Ascending aorta (tissue), 2 donors: ENCODE measurements around the gene RGS4. TPM values are rescaled to one million over a fixed set of nuclear protein-coding genes. Genes with fewer than 3 reads are reported as not detected.

ENCODE experiments used
- DNase-seq, 2 donors: peaks; one replicate each; pipeline ENCODE4 v3.0.0-alpha.2; 2019; ENCODE audit warnings: low spot score in 2 of 2
- H3K27ac ChIP-seq, 2 donors: fragments of 200-600 bp; sonication (generic); one replicate each; pipeline ENCODE4 v1.5.1; 2016 to 2017; ENCODE audit warnings: mild to moderate bottlenecking in 1 of 2
- H3K27me3 ChIP-seq: fragments of 200-600 bp; sonication (generic); one replicate; pipeline ENCODE4 v1.5.1; 2017
- H3K36me3 ChIP-seq, 2 donors: fragments of 200-600 bp; sonication (generic); one replicate each; pipeline ENCODE4 v1.5.1; 2016
- H3K4me1 ChIP-seq, 2 donors: fragments of 200-600 bp; sonication (generic); one replicate each; pipeline ENCODE4 v1.5.1; 2016 to 2017; ENCODE audit warnings: mild to moderate bottlenecking in 1 of 2
- H3K4me3 ChIP-seq, 2 donors: fragments of 200-600 bp; sonication (generic); one replicate each; pipeline ENCODE4 v1.5.1; 2016 to 2017; ENCODE audit warnings: mild to moderate bottlenecking in 1 of 2
- H3K9me3 ChIP-seq, 2 donors: fragments of 200-600 bp; sonication (generic); one replicate each; pipeline ENCODE4 v1.5.1; 2016
- intact Hi-C: fragments of 100-400 bp; cut with DNase I; formaldehyde crosslinking; loops from one replicate; pipeline ENCODE4 v1.15.1; 2023
- total RNA-seq: library from RNA; depleted of rRNA; stranded (reverse); fragments of >200 nt; gene quantifications from one replicate; pipeline ENCODE4 v1.1.0, GENCODE V29; 2016
- TF ChIP-seq, protein P1 (sequence below), 3 experiments: fragments of 200-600 bp in 2 of 3; fragments of 450-650 bp in 1 of 3; sonication (generic) in 2 of 3; IDR thresholded peaks; one replicate each; pipeline ENCODE4 v1.5.1; 2016 to 2019; ENCODE audit warnings: antibody characterized with exemption in 3 of 3, mild to moderate bottlenecking in 1 of 3, moderate library complexity in 1 of 3

Gene RGS4
- total RNA-seq, 1 donor from 2014 or later = 57.5 TPM

DNA sequence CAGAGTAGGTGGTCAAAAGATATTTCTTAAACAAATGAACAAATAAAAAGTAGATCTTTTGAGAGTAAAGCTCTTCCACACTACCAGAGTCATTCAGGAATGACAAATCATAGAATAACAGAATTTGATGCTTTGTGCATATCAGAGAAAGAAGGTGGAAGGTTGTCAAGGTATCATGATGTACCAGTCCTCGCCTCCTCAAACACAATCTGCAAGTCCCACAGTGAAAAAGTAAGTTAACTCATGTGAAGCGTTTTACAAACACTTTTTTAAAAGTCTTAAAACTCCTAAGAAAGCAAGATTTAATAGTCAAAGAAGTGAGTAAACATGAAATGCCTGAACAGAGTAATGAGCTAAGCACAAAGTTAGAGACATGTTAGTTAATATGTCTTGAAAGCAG, 2.5 kb upstream of the RGS4 start:
- Histone ChIP-seq H3K27ac (no peak overlapping the region), H3K36me3 (no peaks in the 10 kb centered on the region), H3K4me1 (peaks cover 0 to 4% of the 10 kb centered on the region in 2 donors), H3K27me3 (no peaks in the 10 kb centered on the region), H3K4me3 (no peak overlapping the region), H3K9me3 (no peaks in the 10 kb centered on the region)
- intact Hi-C loops = no loop called here
- no peak for DNase-seq
- TF ChIP-seq, protein P1, sequence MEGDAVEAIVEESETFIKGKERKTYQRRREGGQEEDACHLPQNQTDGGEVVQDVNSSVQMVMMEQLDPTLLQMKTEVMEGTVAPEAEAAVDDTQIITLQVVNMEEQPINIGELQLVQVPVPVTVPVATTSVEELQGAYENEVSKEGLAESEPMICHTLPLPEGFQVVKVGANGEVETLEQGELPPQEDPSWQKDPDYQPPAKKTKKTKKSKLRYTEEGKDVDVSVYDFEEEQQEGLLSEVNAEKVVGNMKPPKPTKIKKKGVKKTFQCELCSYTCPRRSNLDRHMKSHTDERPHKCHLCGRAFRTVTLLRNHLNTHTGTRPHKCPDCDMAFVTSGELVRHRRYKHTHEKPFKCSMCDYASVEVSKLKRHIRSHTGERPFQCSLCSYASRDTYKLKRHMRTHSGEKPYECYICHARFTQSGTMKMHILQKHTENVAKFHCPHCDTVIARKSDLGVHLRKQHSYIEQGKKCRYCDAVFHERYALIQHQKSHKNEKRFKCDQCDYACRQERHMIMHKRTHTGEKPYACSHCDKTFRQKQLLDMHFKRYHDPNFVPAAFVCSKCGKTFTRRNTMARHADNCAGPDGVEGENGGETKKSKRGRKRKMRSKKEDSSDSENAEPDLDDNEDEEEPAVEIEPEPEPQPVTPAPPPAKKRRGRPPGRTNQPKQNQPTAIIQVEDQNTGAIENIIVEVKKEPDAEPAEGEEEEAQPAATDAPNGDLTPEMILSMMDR (IDR thresholded peaks at IDR 0.05) = no peak

GRCh38 chr1:163068716-163069115, 445 bp upstream of the RGS4 start:
- Histone ChIP-seq H3K36me3 (peaks cover 2 to 5% of the 10 kb centered on the region in 2 donors), H3K9me3 (no peaks in the 10 kb centered on the region), H3K4me3 (peak overlapping the region; percentile 44 to 69), H3K27me3 (no peaks in the 10 kb centered on the region), H3K4me1 (peaks cover 0 to 12% of the 10 kb centered on the region in 2 donors), H3K27ac (peak overlapping the region; percentile 27 to 69)
- TF ChIP-seq, protein P1 (IDR thresholded peaks at IDR 0.05) = no peak
- peak in 1 of 2 donors; percentile 66 for DNase-seq
- intact Hi-C loops = loop anchor here (2.0 kb wide), 1 partner anchor 190 kb away; no protein-coding TSS in a partner anchor

DNA sequence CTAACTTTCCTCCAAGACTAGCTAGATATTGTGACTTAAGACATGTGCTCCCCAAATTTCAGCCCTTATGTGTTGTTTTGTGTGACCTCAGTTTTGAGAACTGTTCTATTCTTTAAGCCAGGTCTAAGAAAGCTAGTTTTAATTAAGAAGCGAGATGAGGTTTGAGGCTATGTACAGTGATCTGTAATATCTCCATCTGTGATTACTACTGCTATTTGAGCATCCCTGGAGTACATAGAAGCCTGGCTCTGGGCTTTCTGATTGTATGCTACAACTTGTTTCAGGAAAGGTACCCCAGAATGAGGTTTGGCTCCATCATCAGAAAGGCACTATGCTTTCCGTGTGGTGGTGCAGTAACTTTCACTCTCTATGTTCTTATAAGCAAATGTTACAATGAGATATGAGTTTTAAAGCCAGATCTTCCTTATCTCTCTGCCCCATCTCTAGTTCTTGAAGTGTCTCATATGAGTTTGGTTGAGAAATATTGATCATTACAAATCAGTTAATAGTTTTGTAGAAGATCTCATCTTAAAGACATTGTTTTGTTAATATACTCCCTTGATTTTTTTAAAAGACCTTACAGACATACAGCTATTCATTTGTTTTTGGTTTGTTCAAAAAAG, 605 bp downstream of the RGS4 start:
- Histone ChIP-seq H3K36me3 (peaks cover 10 to 16% of the 10 kb centered on the region in 2 donors), H3K4me1 (peaks cover 0 to 12% of the 10 kb centered on the region in 2 donors), H3K9me3 (no peaks in the 10 kb centered on the region), H3K4me3 (peak overlapping the region; percentile 44 to 69), H3K27me3 (no peaks in the 10 kb centered on the region), H3K27ac (peak overlapping the region; percentile 27 to 69)
- TF ChIP-seq, protein P1 (IDR thresholded peaks at IDR 0.05) = no peak
- intact Hi-C loops = loop anchor here (2.0 kb wide), 3 partner anchors 191 to 251 kb away; partner anchors contain the start of gene NUF2
- no peak for DNase-seq

DNA sequence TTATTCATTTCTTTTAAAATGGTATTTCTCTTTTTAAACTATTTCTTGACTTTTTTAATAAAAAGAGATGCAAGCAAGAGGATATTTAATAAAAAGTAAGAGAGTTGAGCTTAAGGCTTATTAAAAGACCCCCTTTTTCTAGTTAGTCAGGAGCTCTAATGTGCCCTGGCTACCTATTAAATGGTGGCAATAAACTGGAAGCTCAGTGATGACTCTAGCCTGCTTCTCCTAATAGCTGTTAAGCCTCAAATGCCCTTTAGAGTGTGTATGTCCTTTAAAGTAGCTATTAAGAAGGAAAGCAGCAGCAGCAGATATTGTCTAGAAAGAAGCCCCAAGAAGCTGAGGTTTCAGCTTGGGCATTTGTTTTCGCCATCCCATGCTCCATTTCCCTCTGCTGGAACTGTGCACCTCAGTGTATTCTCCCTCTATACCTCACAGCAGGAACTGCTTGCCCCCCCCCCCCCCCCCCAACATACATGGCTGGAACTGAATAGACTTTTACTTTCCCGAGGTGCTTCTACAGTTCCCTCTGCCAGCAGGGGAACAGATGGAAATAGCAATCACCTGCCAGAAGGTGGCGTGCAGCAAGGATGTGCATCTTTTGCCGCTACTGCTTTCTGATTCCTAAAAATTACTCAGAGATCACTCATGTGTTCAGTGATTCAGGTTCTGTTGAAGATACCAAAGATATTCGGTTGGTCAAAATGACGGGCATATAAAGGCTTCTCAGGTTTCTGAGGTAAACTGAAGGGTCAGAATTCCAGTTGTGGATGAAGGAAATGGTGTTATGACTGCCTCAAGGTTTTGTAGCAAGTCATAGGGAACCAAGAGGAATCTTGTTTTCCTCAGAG, 2.5 kb downstream of the RGS4 start:
- H3K27me3 ChIP-seq = no peaks in the 10 kb centered on the region
- no peaks in the 10 kb centered on the region for H3K9me3 ChIP-seq
- intact Hi-C loops = loop anchor here (1.0 to 2.0 kb wide), 3 partner anchors 104 to 249 kb away; partner anchors contain the start of gene NUF2
- peaks cover 11 to 21% of the 10 kb centered on the region in 2 donors for H3K36me3 ChIP-seq
- TF ChIP-seq, protein P1 (IDR thresholded peaks at IDR 0.05) = peak; percentile 49 to 66 (median 65)
- peaks cover 0 to 16% of the 10 kb centered on the region in 2 donors for H3K4me1 ChIP-seq
- H3K27ac ChIP-seq = peak overlapping the region; percentile 54 to 69
- peak; percentile 11 to 86 for DNase-seq
- H3K4me3 ChIP-seq = peak overlapping the region; percentile 44 to 69

GRCh38 chr1:163072658-163073057, 3.5 kb downstream of the RGS4 start:
- Histone ChIP-seq H3K27me3 (no peaks in the 10 kb centered on the region), H3K4me3 (peak overlapping the region in 1 of 2 donors; percentile 69), H3K36me3 (peaks cover 11 to 21% of the 10 kb centered on the region in 2 donors), H3K27ac (peak overlapping the region; percentile 54 to 69), H3K9me3 (no peaks in the 10 kb centered on the region), H3K4me1 (peaks cover 0 to 16% of the 10 kb centered on the region in 2 donors)
- TF ChIP-seq, protein P1 (IDR thresholded peaks at IDR 0.05) = no peak
- intact Hi-C loops = loop anchor here (1.0 kb wide), 1 partner anchor 103 kb away; no protein-coding TSS in a partner anchor
- no peak for DNase-seq
